CD1c-positive myeloid dendritic cell (primary cell): ENCODE data around the gene KATNAL2.
"Not testable (repeated sequence)": the region's sequence is repeated elsewhere in the genome, so short reads cannot be mapped to it uniquely, and the experiment has no call there.

Experiments used
- DNase-seq: peaks from one replicate; pipeline ENCODE4 v3.0.0-alpha.2; 2016; ENCODE audit errors: extremely low spot score

Gene KATNAL2

DNA sequence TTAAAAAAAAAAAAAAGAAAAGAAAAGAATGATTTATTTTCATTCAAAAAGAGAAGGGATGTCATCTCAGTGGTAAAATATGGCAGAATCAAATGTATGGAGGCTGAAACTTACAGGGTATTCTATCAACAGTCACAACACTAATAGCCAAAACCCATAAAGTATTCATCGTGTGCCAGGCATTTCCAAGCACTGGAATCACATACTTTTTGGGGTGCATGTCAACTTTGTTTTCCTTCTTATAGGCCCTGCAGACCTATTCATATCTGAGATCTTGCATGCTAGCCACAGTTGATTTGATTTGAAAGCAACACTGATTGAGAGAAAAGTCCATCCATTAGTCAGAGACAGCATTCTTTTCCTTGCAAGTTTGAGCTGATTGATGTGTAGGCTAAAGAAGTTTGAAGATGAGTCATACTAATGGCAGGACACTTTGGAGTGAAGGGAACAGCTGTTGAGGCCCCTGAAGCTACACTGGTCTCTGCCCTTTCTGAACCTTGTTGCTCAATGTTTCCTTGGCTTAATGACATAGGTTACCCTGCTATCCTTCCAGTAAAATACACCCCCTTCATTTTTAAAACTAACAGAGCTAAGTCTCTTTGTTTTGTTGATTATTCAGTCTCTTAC is 22.0 kb downstream of the KATNAL2 start:
- DNase-seq, result no peak

- DNase-seq, result no peak
These were observed 22.7 kb downstream of the KATNAL2 start for GRCh38 chr18:46939998-46940571.

- DNase-seq, result no peak
These were observed 25.2 kb downstream of the KATNAL2 start for GRCh38 chr18:46942646-46943045.

DNA sequence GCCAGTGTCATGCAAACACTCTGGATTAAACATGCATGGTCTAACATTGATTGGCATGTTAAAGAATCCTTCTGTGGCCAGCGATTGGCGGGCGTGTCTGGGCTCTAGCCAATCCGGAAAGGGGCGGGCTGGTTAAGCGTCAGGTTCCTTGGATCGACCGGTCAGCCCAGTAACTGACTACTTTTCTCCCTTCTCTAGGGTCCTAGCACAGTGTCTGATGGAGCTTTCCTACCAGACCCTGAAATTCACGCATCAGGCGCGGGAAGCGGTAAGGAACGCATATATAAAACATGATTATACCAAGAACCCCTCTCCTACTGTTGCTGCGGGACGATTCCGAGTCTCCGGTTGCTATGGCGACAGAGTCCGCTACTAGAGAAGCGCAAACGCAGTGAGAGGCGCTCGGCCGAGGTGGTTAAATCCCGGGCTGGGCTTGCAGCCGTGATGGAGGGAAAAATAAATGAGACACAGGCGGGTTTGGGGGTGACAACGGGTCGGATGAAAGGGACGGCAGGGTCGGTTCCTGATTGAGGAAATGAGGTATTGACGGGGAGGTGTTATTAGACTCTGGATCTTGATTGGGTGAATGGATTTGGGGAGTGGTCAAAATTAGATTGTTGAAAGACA is 29.4 kb downstream of the KATNAL2 start:
- DNase-seq, result peak; percentile 64

DNA sequence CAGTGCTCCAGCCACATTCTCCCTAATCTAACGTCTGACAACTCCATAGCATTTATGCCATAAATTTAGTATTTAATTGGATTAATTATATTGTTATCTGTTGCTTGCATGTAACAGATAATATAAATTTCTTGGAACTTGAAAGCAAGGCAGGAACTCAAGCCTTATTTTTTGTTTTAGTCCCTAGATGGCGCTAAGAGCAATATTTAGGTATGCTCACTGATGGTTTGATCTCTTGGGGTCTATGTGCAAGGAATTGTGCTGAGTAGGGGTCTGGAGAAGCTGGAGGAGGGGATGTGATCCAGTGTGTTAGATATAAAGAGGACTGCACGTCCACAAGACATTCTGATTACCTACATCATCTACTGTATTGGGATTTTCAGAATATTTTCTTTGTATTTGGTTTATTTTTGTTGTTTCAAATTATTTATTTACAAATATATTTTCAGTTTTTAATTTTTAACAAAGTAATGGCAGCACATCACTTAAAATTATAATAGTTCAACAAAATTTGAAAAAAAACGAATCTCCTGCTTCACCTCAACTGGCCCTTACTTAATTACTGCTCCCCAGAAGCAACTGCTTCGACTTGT is 32.8 kb downstream of the KATNAL2 start:
- no peak for DNase-seq

DNA sequence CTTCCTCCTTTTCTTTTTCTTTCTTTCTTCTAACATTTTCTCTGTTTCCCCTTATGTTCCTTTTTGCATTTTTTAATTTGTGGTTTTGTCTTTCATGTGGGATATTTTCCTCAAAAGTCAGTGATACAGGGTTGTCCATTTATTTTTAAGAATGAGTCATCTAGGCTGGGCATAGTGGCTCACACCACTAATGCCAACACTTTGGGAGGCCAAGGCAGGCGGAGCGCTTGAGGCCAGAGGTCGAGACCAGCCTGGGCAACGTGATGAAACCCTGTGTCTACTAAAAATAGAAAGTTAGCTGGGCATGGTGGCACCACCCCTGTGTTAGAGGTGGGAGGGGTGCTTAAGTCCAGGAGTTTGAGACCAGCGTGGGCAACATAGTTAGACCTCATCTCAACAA is 35.8 kb downstream of the KATNAL2 start:
- no peak for DNase-seq

GRCh38 chr18:46958209-46958608 is 40.8 kb downstream of the KATNAL2 start:
- DNase-seq, result no peak

- not testable (repeated sequence) for DNase-seq
These were observed 46.5 kb downstream of the KATNAL2 start for GRCh38 chr18:46963656-46964578.

- DNase-seq, result not testable (repeated sequence)
These were observed 47.3 kb downstream of the KATNAL2 start for GRCh38 chr18:46964579-46965293.

DNA sequence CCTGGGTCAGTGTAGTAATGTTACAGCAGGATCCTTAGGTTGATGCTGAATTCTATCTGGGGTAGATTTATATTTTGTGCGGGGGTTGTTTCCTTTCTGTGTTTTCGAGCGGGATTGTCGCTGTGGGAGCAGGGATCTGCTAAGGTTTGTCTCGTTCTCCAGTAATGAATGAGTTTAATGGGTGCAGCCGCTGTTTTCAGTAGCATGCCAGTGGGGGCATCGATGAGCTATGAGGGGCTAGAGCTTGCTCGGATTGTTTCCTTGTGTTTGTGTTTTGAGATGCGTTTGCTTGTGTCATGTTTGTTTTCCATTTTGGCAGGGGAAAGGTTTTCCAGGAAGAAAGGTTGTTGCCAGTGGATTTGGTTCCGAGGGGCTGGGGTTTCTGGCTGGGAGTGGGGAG is 48.9 kb downstream of the KATNAL2 start:
- not testable (repeated sequence) for DNase-seq

GRCh38 chr18:46969551-46969950 is 52.1 kb downstream of the KATNAL2 start:
- not testable (repeated sequence) for DNase-seq

GRCh38 chr18:47019870-47020269 is 102.5 kb downstream of the KATNAL2 start:
- not testable (repeated sequence) for DNase-seq

DNA sequence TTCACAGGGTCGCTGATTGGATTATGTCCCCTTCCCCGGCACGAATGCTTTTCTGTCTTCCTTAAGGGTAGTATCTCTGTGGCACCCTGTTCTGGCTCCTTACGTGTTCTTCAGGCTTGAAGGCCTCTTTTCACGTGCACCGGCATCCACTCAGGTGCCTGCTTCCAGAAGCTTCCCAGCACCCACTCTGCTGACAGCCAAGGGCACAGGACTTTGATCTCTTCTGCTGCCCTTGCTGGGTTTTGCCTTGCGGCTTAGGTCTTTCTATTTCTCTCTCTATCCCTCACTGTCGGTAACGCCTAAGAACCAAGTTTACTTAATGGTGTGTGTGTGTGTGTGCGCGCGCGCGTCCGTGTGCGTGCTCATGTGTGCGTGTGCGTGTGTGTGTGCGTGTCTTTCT is 103.4 kb downstream of the KATNAL2 start:
- DNase-seq, result not testable (repeated sequence)

DNA sequence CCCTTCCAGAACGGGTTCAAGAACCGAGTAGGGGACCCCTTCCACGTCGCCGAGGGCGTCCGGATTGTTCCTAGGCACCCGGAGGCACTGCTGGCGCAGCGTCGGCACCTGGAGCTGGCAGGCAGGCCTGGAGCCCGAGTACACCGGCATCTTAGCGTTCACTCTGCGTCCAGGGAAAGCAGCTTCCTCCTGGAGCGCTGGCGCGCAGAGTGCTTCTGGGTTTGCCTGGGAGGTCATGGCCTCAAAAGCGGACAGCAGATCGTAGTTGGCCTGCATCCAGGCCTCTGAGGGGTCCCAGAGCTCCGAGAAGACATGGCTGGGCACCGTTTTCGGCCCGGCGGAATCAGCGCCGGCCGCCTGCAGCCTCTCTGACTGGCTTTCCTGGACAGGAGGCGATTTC is 105.4 kb downstream of the KATNAL2 start:
- DNase-seq, result not testable (repeated sequence)

- not testable (repeated sequence) for DNase-seq
These were observed 106.5 kb downstream of the KATNAL2 start for GRCh38 chr18:47023769-47024465.

DNA sequence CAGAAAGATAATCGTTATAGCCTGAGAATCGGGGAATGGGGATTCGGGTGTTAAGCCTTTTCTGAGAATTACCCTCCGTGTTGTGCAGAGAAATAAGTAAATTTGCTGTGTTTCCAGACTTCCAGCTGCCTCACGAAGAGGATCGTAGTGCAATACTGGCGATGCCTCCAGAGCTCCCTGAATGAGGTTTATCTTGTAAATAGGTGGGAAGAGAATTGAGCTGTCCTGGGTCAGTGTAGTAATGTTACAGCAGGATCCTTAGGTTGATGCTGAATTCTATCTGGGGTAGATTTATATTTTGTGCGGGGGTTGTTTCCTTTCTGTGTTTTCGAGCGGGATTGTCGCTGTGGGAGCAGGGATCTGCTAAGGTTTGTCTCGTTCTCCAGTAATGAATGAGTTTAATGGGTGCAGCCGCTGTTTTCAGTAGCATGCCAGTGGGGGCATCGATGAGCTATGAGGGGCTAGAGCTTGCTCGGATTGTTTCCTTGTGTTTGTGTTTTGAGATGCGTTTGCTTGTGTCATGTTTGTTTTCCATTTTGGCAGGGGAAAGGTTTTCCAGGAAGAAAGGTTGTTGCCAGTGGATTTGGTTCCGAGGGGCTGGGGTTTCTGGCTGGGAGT is 108.3 kb downstream of the KATNAL2 start:
- DNase-seq, result not testable (repeated sequence)

- not testable (repeated sequence) for DNase-seq
These were observed 111.3 kb downstream of the KATNAL2 start for GRCh38 chr18:47028738-47029137.

GRCh38 chr18:47029684-47030353 is 112.4 kb downstream of the KATNAL2 start:
- not testable (repeated sequence) for DNase-seq

DNA sequence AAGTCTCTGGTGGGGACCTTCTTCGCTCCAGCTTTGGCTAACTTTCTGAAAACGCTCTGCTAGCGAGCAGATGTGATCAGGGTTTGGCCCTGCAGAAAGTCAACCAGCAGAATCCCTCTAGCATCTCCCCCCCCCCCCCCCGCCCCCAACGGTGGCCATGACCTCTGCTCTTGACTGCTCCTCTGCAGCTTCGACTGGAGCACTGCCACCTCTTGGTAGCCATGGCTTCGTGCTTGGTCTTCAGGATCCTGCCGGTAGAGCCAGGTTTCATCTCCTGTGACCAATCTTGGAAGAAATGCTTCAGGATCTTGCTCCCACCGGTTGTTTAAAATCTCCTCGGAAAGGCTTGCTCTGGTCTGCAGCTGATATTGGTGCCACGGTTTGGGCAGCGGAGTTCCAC is 113.5 kb downstream of the KATNAL2 start:
- not testable (repeated sequence) for DNase-seq
